Measurements from ENCODE around the gene TEAD1.

Gene TEAD1

GRCh38 chr11:12888525-12889158 lies 214.4 kb downstream of the TEAD1 start:
- Mint-ChIP-seq H3K4me1 (ENCODE audit: low read depth) (no peaks in the 10 kb centered on the region), H3K4me3 (no peak overlapping the region), H3K9me3 (no peaks in the 10 kb centered on the region), H3K27me3 (peaks cover 12% of the 10 kb centered on the region), H3K36me3 (ENCODE audit: low read depth) (no peaks in the 10 kb centered on the region), H3K27ac (no peak overlapping the region)

GRCh38 chr11:12889243-12889642 lies 215.0 kb downstream of the TEAD1 start:
- H3K27me3 Mint-ChIP-seq: peaks cover 12% of the 10 kb centered on the region
- no peaks in the 10 kb centered on the region for H3K4me1 Mint-ChIP-seq (ENCODE audit: low read depth)
- no peak overlapping the region for H3K27ac Mint-ChIP-seq
- H3K9me3 Mint-ChIP-seq: no peaks in the 10 kb centered on the region
- H3K4me3 Mint-ChIP-seq: no peak overlapping the region
- H3K36me3 Mint-ChIP-seq (ENCODE audit: low read depth): no peaks in the 10 kb centered on the region

- Mint-ChIP-seq H3K9me3 (no peaks in the 10 kb centered on the region), H3K4me1 (ENCODE audit: low read depth) (no peaks in the 10 kb centered on the region), H3K27me3 (peaks cover 16% of the 10 kb centered on the region), H3K36me3 (ENCODE audit: low read depth) (no peaks in the 10 kb centered on the region), H3K4me3 (no peak overlapping the region), H3K27ac (no peak overlapping the region)
These were observed 216.3 kb downstream of the TEAD1 start for GRCh38 chr11:12890476-12890875.

- Mint-ChIP-seq H3K36me3 (ENCODE audit: low read depth) (no peaks in the 10 kb centered on the region), H3K4me3 (no peak overlapping the region), H3K27ac (no peak overlapping the region), H3K4me1 (ENCODE audit: low read depth) (no peaks in the 10 kb centered on the region), H3K9me3 (no peaks in the 10 kb centered on the region), H3K27me3 (peaks cover 24% of the 10 kb centered on the region)
These were observed 219.8 kb downstream of the TEAD1 start for GRCh38 chr11:12893787-12894672.

- H3K4me1 Mint-ChIP-seq (ENCODE audit: low read depth): no peaks in the 10 kb centered on the region
- no peak overlapping the region for H3K4me3 Mint-ChIP-seq
- H3K27me3 Mint-ChIP-seq: peaks cover 26% of the 10 kb centered on the region
- no peaks in the 10 kb centered on the region for H3K36me3 Mint-ChIP-seq (ENCODE audit: low read depth)
- H3K27ac Mint-ChIP-seq: no peak overlapping the region
- no peaks in the 10 kb centered on the region for H3K9me3 Mint-ChIP-seq
These were observed 223.2 kb downstream of the TEAD1 start for GRCh38 chr11:12897390-12897789.

DNA sequence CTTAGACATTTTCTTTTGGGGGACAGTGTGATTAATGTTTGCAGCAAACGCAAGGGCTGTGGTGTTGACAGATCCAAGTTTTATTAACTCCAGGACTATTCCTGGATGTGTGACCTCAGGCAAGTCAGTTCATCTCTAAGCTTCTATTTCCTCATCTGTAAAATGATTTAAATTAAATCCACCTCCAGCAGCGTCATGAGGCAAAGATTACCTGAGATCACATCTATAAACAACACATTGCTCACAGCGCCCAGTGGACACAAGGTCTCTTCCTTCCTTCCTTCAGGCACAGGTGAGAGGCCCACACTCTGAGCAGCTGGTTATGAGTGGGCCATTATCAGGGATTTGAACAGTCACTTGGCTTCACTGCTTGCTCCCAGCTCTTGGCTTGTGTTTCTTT lies 223.6 kb downstream of the TEAD1 start:
- H3K4me1 Mint-ChIP-seq (ENCODE audit: low read depth): no peaks in the 10 kb centered on the region
- H3K4me3 Mint-ChIP-seq: no peak overlapping the region
- no peak overlapping the region for H3K27ac Mint-ChIP-seq
- H3K9me3 Mint-ChIP-seq: no peaks in the 10 kb centered on the region
- peaks cover 26% of the 10 kb centered on the region for H3K27me3 Mint-ChIP-seq
- H3K36me3 Mint-ChIP-seq (ENCODE audit: low read depth): no peaks in the 10 kb centered on the region

DNA sequence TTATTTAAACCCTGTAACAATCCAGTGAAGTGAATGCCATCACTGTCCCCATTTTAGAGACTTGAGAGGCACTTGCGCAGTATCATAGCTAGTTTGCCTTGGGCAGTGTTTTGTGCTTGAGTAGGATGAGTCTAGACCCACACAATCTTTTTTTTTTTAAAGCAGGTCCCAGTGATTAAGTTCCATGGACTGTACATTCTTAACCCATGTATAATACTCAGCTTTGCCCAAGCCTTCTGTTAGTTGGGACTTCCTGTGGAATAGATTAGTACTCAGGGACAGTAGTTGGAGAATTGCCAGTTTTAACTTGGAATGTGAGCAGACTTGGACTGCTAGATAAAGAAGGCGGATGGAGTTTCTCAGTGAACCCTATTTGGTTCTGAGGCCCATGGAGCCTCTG lies 226.3 kb downstream of the TEAD1 start:
- no peaks in the 10 kb centered on the region for H3K36me3 Mint-ChIP-seq (ENCODE audit: low read depth)
- H3K4me3 Mint-ChIP-seq: no peak overlapping the region
- no peak overlapping the region for H3K27ac Mint-ChIP-seq
- H3K27me3 Mint-ChIP-seq: peaks cover 21% of the 10 kb centered on the region
- no peaks in the 10 kb centered on the region for H3K9me3 Mint-ChIP-seq
- no peaks in the 10 kb centered on the region for H3K4me1 Mint-ChIP-seq (ENCODE audit: low read depth)

- Mint-ChIP-seq H3K9me3 (no peaks in the 10 kb centered on the region), H3K36me3 (ENCODE audit: low read depth) (no peaks in the 10 kb centered on the region), H3K4me3 (no peak overlapping the region), H3K4me1 (ENCODE audit: low read depth) (no peaks in the 10 kb centered on the region), H3K27me3 (peaks cover 18% of the 10 kb centered on the region), H3K27ac (no peak overlapping the region)
These were observed 227.1 kb downstream of the TEAD1 start for GRCh38 chr11:12901272-12901671.

- Mint-ChIP-seq H3K4me3 (no peak overlapping the region), H3K27me3 (peaks cover 22% of the 10 kb centered on the region), H3K27ac (no peak overlapping the region), H3K36me3 (ENCODE audit: low read depth) (no peaks in the 10 kb centered on the region), H3K4me1 (ENCODE audit: low read depth) (no peaks in the 10 kb centered on the region), H3K9me3 (no peaks in the 10 kb centered on the region)
These were observed 227.8 kb downstream of the TEAD1 start for GRCh38 chr11:12901874-12902481.

DNA sequence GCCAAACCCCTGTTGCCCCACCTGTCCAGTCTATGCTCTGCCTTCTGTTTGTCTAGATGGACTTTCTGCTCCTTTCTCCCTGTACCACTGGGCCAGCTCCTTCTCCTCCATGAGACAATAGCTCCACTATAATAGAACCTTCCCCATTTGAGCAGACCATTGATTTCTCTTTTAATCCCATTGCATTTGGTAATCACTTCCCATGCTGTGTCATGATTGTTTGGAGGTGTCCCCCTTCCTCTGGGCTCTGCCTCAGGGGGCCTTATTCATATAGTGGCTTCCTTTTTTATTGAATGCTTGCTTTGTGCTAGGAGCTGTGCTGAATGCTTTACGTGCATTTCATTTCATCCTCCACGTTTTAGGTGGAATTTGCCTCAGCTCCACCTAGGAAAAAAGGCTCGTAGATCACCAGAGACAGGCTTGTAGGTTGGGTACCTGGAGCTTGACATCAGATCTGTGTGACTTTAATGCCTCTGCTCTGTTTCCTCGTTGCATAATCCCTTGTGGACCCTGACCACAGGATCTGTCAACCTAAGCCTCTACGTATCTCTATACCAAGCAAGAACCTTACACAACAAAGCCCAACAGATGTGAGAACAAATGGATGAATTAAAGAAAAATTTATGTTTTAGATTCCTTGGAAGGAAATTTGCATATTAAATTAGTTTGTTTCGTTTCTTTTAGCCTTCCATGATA lies 228.7 kb downstream of the TEAD1 start:
- Mint-ChIP-seq H3K9me3 (no peaks in the 10 kb centered on the region), H3K27me3 (peaks cover 23% of the 10 kb centered on the region), H3K36me3 (ENCODE audit: low read depth) (no peaks in the 10 kb centered on the region), H3K4me3 (no peak overlapping the region), H3K4me1 (ENCODE audit: low read depth) (no peaks in the 10 kb centered on the region), H3K27ac (no peak overlapping the region)

DNA sequence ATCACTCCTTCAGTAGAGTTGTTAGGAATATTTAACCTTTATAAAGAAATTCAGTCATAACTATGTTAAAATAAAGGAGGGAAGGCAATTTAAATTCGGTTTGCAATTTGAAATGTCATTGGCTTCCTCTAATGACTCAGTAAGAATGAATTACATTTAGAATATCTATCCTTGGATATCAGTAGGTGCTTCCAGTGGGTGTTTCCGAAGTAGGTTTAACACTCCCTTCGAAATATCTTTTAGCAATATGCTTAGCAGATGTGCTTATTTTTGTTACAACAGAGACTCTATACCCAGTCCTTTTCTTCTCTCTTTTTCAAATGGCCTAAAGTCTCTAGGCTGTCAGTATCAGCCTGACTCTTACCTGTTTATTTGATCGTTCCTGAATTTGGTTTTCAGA lies 231.2 kb downstream of the TEAD1 start:
- no peak overlapping the region for H3K27ac Mint-ChIP-seq
- H3K36me3 Mint-ChIP-seq (ENCODE audit: low read depth): no peaks in the 10 kb centered on the region
- H3K4me1 Mint-ChIP-seq (ENCODE audit: low read depth): no peaks in the 10 kb centered on the region
- peaks cover 17% of the 10 kb centered on the region for H3K27me3 Mint-ChIP-seq
- H3K4me3 Mint-ChIP-seq: no peak overlapping the region
- no peaks in the 10 kb centered on the region for H3K9me3 Mint-ChIP-seq

- Mint-ChIP-seq H3K27me3 (peaks cover 17% of the 10 kb centered on the region), H3K4me1 (ENCODE audit: low read depth) (no peaks in the 10 kb centered on the region), H3K4me3 (no peak overlapping the region), H3K9me3 (no peaks in the 10 kb centered on the region), H3K36me3 (ENCODE audit: low read depth) (no peaks in the 10 kb centered on the region), H3K27ac (no peak overlapping the region)
These were observed 232.3 kb downstream of the TEAD1 start for GRCh38 chr11:12906501-12906900.

DNA sequence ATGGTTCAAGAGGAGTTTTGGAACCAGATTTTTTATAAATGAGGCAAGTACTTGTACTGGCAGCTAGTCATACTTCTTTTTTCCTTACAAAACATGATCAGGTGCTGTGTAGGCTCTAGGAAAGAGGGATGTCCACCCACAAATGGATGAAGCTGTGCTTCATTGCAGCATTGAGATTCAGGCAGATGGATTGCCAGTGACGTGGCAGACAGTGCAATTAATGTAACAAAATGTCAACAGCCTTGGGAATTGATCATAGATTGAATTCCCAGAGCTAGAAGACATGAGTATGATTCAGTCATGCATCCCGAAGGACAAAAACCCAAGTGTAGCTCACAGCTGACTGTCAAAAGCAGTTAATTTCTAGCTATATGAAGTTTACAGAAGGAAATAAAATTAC lies 235.7 kb downstream of the TEAD1 start:
- Mint-ChIP-seq H3K36me3 (ENCODE audit: low read depth) (no peaks in the 10 kb centered on the region), H3K4me1 (ENCODE audit: low read depth) (no peaks in the 10 kb centered on the region), H3K27me3 (peaks cover 21% of the 10 kb centered on the region), H3K9me3 (no peaks in the 10 kb centered on the region), H3K27ac (no peak overlapping the region), H3K4me3 (no peak overlapping the region)

- no peaks in the 10 kb centered on the region for H3K9me3 Mint-ChIP-seq
- H3K4me1 Mint-ChIP-seq (ENCODE audit: low read depth): no peaks in the 10 kb centered on the region
- H3K36me3 Mint-ChIP-seq (ENCODE audit: low read depth): no peaks in the 10 kb centered on the region
- no peak overlapping the region for H3K4me3 Mint-ChIP-seq
- no peak overlapping the region for H3K27ac Mint-ChIP-seq
- peaks cover 17% of the 10 kb centered on the region for H3K27me3 Mint-ChIP-seq
These were observed 240.2 kb downstream of the TEAD1 start for GRCh38 chr11:12914400-12914912.

- Mint-ChIP-seq H3K36me3 (ENCODE audit: low read depth) (no peaks in the 10 kb centered on the region), H3K9me3 (no peaks in the 10 kb centered on the region), H3K27me3 (peaks cover 17% of the 10 kb centered on the region), H3K4me1 (ENCODE audit: low read depth) (no peaks in the 10 kb centered on the region), H3K27ac (no peak overlapping the region), H3K4me3 (no peak overlapping the region)
These were observed 240.9 kb downstream of the TEAD1 start for GRCh38 chr11:12915093-12915492.
